Kasumi-1 (cell line): ENCODE results near the gene C1QL1.
A peak's percentile ranks its signal among the peaks of the same experiment; 100 is the strongest.

ENCODE experiments used
- DNase-seq, 2 experiments: peaks; one replicate each; lab custom pipeline; 2025; lab: John Stamatoyannopoulos, UW

Gene C1QL1

GRCh38 chr17:44914148-44914547 lies 54.0 kb downstream of the C1QL1 start:
- DNase-seq, result no peak

- DNase-seq, result no peak
Observed at GRCh38 chr17:44913676-44914075, 54.4 kb downstream of the C1QL1 start.

GRCh38 chr17:44912763-44913544 lies 55.1 kb downstream of the C1QL1 start:
- no peak for DNase-seq

- peak in 1 of 2 experiments; percentile 38 for DNase-seq
Observed at GRCh38 chr17:44911133-44912001, 56.7 kb downstream of the C1QL1 start.

GRCh38 chr17:44910231-44911106 lies 57.6 kb downstream of the C1QL1 start:
- no peak for DNase-seq
